GM23338 (cell line): ENCODE results near the gene UPP2. TPM values are rescaled to one million over a fixed set of nuclear protein-coding genes. Genes with fewer than 3 reads are reported as not detected.
A peak's percentile ranks its signal among the peaks of the same experiment; 100 is the strongest.

Source experiments
- ATAC-seq: fragments of 200-7000 bp; cut with Tn5 transposase; 3 replicates; pipeline ENCODE4 v1.9.1; 2020
- DNase-seq: peaks from one replicate; pipeline ENCODE4 v3.0.0-alpha.2; 2015; ENCODE audit warnings: low spot score
- H2AFZ ChIP-seq: fragments of 200-600 bp; sonication (generic); 2 replicates; pipeline ENCODE4 v1.8.0; 2016; ENCODE audit warnings: antibody characterized with exemption, mild to moderate bottlenecking, moderate library complexity
- H3F3A ChIP-seq: fragments of 200-600 bp; sonication (generic); replicated peaks from 2 replicates; pipeline ENCODE4 v1.8.0; 2017; ENCODE audit warnings: antibody characterized with exemption, mixed run types, low read depth
- H3K27ac ChIP-seq: fragments of 200-600 bp; sonication (generic); 2 replicates; pipeline ENCODE4 v1.6.1; 2016; ENCODE audit warnings: low read depth
- H3K27me3 ChIP-seq: fragments of 200-600 bp; sonication (generic); 2 replicates; pipeline ENCODE4 v1.8.0; 2016; ENCODE audit warnings: mild to moderate bottlenecking, mixed run types, moderate library complexity; ENCODE audit not compliant: insufficient read depth
- H3K36me3 ChIP-seq: fragments of 200-600 bp; sonication (generic); 2 replicates; pipeline ENCODE4 v1.8.0; 2016; ENCODE audit warnings: mild to moderate bottlenecking; ENCODE audit not compliant: insufficient read depth
- H3K4me1 ChIP-seq: fragments of 200-600 bp; sonication (generic); 2 replicates; pipeline ENCODE4 v1.8.0; 2016; ENCODE audit warnings: mild to moderate bottlenecking, moderate library complexity; ENCODE audit not compliant: insufficient read depth
- H3K4me2 ChIP-seq: fragments of 200-600 bp; sonication (generic); 2 replicates; pipeline ENCODE4 v1.7.1; 2017; ENCODE audit warnings: mixed run types
- H3K4me3 ChIP-seq: fragments of 200-600 bp; sonication (generic); 2 replicates; pipeline ENCODE4 v1.6.1; 2016; ENCODE audit warnings: mixed run types
- H3K79me2 ChIP-seq: fragments of 200-600 bp; sonication (generic); replicated peaks from 2 replicates; pipeline ENCODE4 v1.8.0; 2017; ENCODE audit warnings: mild to moderate bottlenecking; ENCODE audit not compliant: insufficient read depth
- H3K9me2 ChIP-seq: fragments of 200-600 bp; sonication (generic); 2 replicates; pipeline ENCODE4 v1.8.0; 2017; ENCODE audit not compliant: insufficient read depth
- H4K20me1 ChIP-seq: fragments of 200-600 bp; sonication (generic); replicated peaks from 2 replicates; pipeline ENCODE4 v1.8.0; 2017; ENCODE audit warnings: mild to moderate bottlenecking; ENCODE audit not compliant: insufficient read depth
- H3K27ac Mint-ChIP-seq: 2 replicates; pipeline ENCODE4 v1.8.0; 2020; ENCODE audit warnings: inconsistent platforms, mild to moderate bottlenecking, moderate library complexity, mixed read lengths
- H3K27me3 Mint-ChIP-seq: 3 replicates; pipeline ENCODE4 v1.8.0; 2022; ENCODE audit warnings: low read depth, mild to moderate bottlenecking, moderate library complexity, mixed read lengths, inconsistent platforms; ENCODE audit not compliant: insufficient read depth, poor library complexity
- H3K36me3 Mint-ChIP-seq: 3 replicates; pipeline ENCODE4 v1.8.0; 2021; ENCODE audit warnings: low read depth, mild to moderate bottlenecking, inconsistent platforms, moderate library complexity, mixed read lengths
- H3K4me1 Mint-ChIP-seq: 3 replicates; pipeline ENCODE4 v1.8.0; 2020; ENCODE audit warnings: mild to moderate bottlenecking, inconsistent platforms, mixed read lengths
- H3K4me3 Mint-ChIP-seq: 3 replicates; pipeline ENCODE4 v1.8.0; 2021; ENCODE audit warnings: moderate library complexity, mild to moderate bottlenecking, inconsistent platforms, mixed read lengths
- H3K9me3 Mint-ChIP-seq: 3 replicates; pipeline ENCODE4 v1.8.0; 2020; ENCODE audit warnings: moderate library complexity, mild to moderate bottlenecking, inconsistent platforms, mixed read lengths
- CTCF ChIP-seq, 2 experiments: fragments of 200-600 bp in 1 of 2; sonication (generic) in 1 of 2; conservative IDR thresholded peaks; 2 replicates each; pipeline versions ENCODE4 v1.5.1 to v1.6.1; 2016 to 2017; ENCODE audit warnings: antibody characterized with exemption in 2 of 2, low read depth in 2 of 2, mild to moderate bottlenecking in 2 of 2, moderate library complexity in 1 of 2
- EZH2phosphoT487 ChIP-seq: fragments of 200-600 bp; sonication (generic); IDR thresholded peaks from one replicate; pipeline ENCODE4 v1.8.1; 2018; ENCODE audit warnings: antibody characterized with exemption; ENCODE audit not compliant: unreplicated experiment
- JUNB ChIP-seq: IDR thresholded peaks from one replicate; pipeline ENCODE4 v1.6.1; 2016; ENCODE audit warnings: antibody characterized with exemption; ENCODE audit not compliant: unreplicated experiment
- NANOG ChIP-seq: IDR thresholded peaks from 2 replicates; pipeline ENCODE4 v1.6.1; 2016; ENCODE audit warnings: antibody characterized with exemption, borderline replicate concordance
- polyA plus RNA-seq: library from polyadenylated mRNA; unstranded; fragments of >200 nt; fragmentation: Nextera tagmentation; extraction: Ambion mirVana; gene quantifications from 2 replicates; pipeline ENCODE4 v1.2.1, GENCODE V29; 2016
- total RNA-seq: library from RNA; depleted of rRNA; stranded (reverse); fragments of >200 nt; shearing (Covaris generic); gene quantifications from 2 replicates; pipeline ENCODE4 v1.2.3, GENCODE V29; 2014
- TF ChIP-seq, protein P1 (sequence below): IDR thresholded peaks from one replicate; pipeline ENCODE4 v1.6.1; 2018; ENCODE audit warnings: antibody characterized with exemption; ENCODE audit not compliant: unreplicated experiment

Gene UPP2
- total and polyA plus RNA-seq, 2 experiments from 2014 or later = not detected

DNA sequence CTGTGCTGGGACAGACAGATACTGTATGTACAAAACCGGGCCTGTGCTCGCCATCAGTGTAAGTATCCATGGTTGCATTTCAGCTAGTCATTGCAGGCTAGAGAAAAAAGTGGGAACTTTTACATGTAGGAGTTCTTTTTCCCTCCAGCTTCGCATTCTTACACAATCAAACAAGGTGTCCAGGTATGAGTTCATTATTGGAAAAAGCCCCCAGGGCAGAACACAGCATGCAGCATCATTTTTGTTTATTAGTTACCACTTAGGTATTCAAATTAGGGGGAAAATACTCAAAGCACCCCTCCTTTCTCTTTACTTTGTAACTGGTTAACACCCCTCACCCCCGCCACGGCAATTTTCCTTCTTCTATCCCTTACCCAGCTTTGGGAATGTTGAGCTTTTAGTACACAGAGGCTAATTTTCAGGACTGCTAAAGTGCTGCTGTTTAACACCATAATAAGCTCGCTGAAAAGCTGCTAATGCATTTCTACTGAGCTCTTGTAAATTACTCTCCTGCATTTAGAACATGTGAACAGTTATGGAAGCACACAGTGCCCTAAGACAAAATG, 13.6 kb downstream of the UPP2 start:
- Mint-ChIP-seq H3K9me3 (no peaks in the 10 kb centered on the region; the same call in 2 of the 3 replicates), H3K36me3 (no peaks in the 10 kb centered on the region), H3K27me3 (peaks cover 1% of the 10 kb centered on the region), H3K4me1 (peaks cover 13% of the 10 kb centered on the region), H3K4me3 (no peak overlapping the region), H3K27ac (no peak overlapping the region)
- Histone ChIP-seq H3K36me3 (no peaks in the 10 kb centered on the region), H3F3A (no peaks in the 10 kb centered on the region), H3K27me3 (no peaks in the 10 kb centered on the region), H3K79me2 (no peaks in the 10 kb centered on the region), H2AFZ (0 out of 2 replicates have a peak overlapping the region, but pooled peaks have one; percentile 72), H3K4me1 (peaks cover 4% of the 10 kb centered on the region), H3K9me2 (no peaks in the 10 kb centered on the region), H3K4me3 (no peak overlapping the region), H4K20me1 (no peaks in the 10 kb centered on the region), H3K27ac (no peak overlapping the region), H3K4me2 (no peak overlapping the region)
- no peak for TF ChIP-seq JUNB
- TF ChIP-seq NANOG = no peak
- ATAC-seq (no peak), DNase-seq (no peak)

- Mint-ChIP-seq H3K9me3 (no peaks in the 10 kb centered on the region), H3K36me3 (no peaks in the 10 kb centered on the region), H3K27ac (no peak overlapping the region), H3K27me3 (no peaks in the 10 kb centered on the region), H3K4me3 (no peak overlapping the region), H3K4me1 (peaks cover 25% of the 10 kb centered on the region)
- Histone ChIP-seq H4K20me1 (no peaks in the 10 kb centered on the region), H3K36me3 (no peaks in the 10 kb centered on the region), H3K4me3 (no peak overlapping the region), H3K4me1 (peaks cover 21% of the 10 kb centered on the region), H3K79me2 (no peaks in the 10 kb centered on the region), H3K27ac (no peak overlapping the region), H3K27me3 (no peaks in the 10 kb centered on the region), H3K9me2 (no peaks in the 10 kb centered on the region), H3K4me2 (no peak overlapping the region), H2AFZ (no peak overlapping the region), H3F3A (no peaks in the 10 kb centered on the region)
- DNase-seq (no peak), ATAC-seq (no peak)
- TF ChIP-seq EZH2phosphoT487 (no peak), JUNB (no peak), CTCF (conservative IDR thresholded peaks at IDR 0.05; ENCODE audit: low read depth in 2 of 2) (no peak)
- TF ChIP-seq, protein P1, sequence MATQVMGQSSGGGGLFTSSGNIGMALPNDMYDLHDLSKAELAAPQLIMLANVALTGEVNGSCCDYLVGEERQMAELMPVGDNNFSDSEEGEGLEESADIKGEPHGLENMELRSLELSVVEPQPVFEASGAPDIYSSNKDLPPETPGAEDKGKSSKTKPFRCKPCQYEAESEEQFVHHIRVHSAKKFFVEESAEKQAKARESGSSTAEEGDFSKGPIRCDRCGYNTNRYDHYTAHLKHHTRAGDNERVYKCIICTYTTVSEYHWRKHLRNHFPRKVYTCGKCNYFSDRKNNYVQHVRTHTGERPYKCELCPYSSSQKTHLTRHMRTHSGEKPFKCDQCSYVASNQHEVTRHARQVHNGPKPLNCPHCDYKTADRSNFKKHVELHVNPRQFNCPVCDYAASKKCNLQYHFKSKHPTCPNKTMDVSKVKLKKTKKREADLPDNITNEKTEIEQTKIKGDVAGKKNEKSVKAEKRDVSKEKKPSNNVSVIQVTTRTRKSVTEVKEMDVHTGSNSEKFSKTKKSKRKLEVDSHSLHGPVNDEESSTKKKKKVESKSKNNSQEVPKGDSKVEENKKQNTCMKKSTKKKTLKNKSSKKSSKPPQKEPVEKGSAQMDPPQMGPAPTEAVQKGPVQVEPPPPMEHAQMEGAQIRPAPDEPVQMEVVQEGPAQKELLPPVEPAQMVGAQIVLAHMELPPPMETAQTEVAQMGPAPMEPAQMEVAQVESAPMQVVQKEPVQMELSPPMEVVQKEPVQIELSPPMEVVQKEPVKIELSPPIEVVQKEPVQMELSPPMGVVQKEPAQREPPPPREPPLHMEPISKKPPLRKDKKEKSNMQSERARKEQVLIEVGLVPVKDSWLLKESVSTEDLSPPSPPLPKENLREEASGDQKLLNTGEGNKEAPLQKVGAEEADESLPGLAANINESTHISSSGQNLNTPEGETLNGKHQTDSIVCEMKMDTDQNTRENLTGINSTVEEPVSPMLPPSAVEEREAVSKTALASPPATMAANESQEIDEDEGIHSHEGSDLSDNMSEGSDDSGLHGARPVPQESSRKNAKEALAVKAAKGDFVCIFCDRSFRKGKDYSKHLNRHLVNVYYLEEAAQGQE = no peak
Measured at GRCh38 chr2:158116936-158117335, 15.3 kb downstream of the UPP2 start.
